ENCODE measurements around the gene JOSD1.

DNA sequence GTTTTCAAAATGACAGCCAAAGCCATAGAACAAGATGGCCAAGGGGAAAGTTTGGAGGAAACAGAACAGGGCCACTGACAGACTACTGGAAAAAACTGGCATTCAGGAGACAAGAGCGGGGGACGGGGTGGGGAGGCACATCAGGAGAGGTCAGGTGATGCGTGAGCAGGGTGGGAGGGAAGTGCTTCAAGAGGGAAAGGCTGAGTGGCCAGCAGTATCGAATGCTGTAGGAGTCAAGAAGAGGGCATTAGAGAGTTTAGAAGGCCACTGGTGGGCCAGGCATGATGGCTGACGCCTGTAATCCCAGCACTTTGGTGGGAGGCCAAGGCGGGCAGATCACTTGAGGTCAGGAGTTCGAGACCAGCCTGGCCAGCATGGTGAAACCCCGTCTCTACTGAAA, 13.2 kb upstream of the JOSD1 start:
- TF ChIP-seq CTCF (IDR thresholded peaks at IDR 0.05) (no peak), POLR2A (IDR thresholded peaks at IDR 0.05) (no peak)
